ENCODE measurements around the gene ZNRF1. TPM values are rescaled to one million over a fixed set of nuclear protein-coding genes. Genes with fewer than 3 reads are reported as not detected.
"Not testable (repeated sequence)": the region's sequence is repeated elsewhere in the genome, so short reads cannot be mapped to it uniquely, and the experiment has no call there.

Gene ZNRF1
- total RNA-seq, 2 donors from 2014 or later, result 27.7 to 29.7 TPM

GRCh38 chr16:75007443-75007842 is 8.6 kb downstream of the ZNRF1 start:
- H3K9me3 ChIP-seq, result no peaks in the 10 kb centered on the region
- no peak overlapping the region for H3K4me3 ChIP-seq
- intact Hi-C loops (cut with DNase I), result no loop called here
- H3K4me1 ChIP-seq, result no peaks in the 10 kb centered on the region
- TF ChIP-seq, protein P1, sequence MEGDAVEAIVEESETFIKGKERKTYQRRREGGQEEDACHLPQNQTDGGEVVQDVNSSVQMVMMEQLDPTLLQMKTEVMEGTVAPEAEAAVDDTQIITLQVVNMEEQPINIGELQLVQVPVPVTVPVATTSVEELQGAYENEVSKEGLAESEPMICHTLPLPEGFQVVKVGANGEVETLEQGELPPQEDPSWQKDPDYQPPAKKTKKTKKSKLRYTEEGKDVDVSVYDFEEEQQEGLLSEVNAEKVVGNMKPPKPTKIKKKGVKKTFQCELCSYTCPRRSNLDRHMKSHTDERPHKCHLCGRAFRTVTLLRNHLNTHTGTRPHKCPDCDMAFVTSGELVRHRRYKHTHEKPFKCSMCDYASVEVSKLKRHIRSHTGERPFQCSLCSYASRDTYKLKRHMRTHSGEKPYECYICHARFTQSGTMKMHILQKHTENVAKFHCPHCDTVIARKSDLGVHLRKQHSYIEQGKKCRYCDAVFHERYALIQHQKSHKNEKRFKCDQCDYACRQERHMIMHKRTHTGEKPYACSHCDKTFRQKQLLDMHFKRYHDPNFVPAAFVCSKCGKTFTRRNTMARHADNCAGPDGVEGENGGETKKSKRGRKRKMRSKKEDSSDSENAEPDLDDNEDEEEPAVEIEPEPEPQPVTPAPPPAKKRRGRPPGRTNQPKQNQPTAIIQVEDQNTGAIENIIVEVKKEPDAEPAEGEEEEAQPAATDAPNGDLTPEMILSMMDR (IDR thresholded peaks at IDR 0.05), result no peak
- H3K9ac ChIP-seq (ENCODE audit: low read depth in 2 of 2, low read length in 2 of 2), result no peak overlapping the region
- DNase-seq, result no peak
- no peaks in the 10 kb centered on the region for H3K27me3 ChIP-seq
- no peaks in the 10 kb centered on the region for H3K36me3 ChIP-seq
- H3K27ac ChIP-seq, result no peak overlapping the region

- H3K9me3 ChIP-seq, result no peaks in the 10 kb centered on the region
- intact Hi-C loops (cut with DNase I), result no loop called here
These were observed 11.6 kb downstream of the ZNRF1 start for GRCh38 chr16:75010427-75010826.

DNA sequence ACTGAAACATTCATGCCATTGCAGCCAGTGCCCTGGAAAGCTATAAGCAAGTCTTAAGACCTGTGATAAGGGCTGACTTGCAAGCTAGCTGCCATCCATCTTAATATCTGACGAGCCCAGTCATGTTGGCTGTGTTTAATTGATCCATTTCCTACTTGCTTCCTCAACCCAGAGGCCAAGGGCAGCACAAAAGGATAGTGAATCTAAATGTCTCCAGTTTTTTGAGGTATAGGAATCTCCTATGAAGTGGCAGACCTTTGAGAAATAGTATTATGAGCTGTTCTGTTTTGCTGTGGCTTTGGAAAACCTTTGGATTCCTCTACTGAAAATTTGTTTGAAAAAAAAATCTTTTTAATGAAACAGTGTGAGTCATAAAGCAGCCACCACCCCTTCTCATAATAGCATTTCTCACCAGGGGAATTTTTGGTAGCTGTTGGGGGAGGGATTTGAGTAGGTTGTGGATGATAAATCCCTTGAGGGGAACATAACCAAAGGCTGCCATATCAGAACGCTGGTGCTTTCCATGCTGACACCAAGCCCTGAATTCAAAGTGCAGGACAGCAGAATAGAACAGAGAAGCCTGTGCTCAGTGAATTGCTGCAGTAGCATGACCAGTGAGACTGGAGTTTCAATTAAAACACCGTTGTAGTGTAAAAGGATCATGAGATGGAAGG is 12.9 kb downstream of the ZNRF1 start:
- Histone ChIP-seq H3K4me3 (no peak overlapping the region), H3K27ac (peak overlapping the region; percentile 34), H3K27me3 (no peaks in the 10 kb centered on the region), H3K9ac (ENCODE audit: low read depth in 2 of 2, low read length in 2 of 2) (no peak overlapping the region), H3K36me3 (no peaks in the 10 kb centered on the region), H3K9me3 (no peaks in the 10 kb centered on the region), H3K4me1 (no peaks in the 10 kb centered on the region)
- DNase-seq, result no peak
- intact Hi-C loops (cut with DNase I), result no loop called here
- TF ChIP-seq, protein P1 (IDR thresholded peaks at IDR 0.05), result no peak

More at GRCh38 chr16:75010427-75010826, 11.6 kb downstream of the ZNRF1 start:
- TF ChIP-seq, protein P1 (IDR thresholded peaks at IDR 0.05), result no peak
- Histone ChIP-seq H3K4me1 (no peaks in the 10 kb centered on the region), H3K27ac (no peak overlapping the region), H3K36me3 (no peaks in the 10 kb centered on the region), H3K9ac (ENCODE audit: low read depth in 2 of 2, low read length in 2 of 2) (no peak overlapping the region), H3K27me3 (no peaks in the 10 kb centered on the region), H3K4me3 (no peak overlapping the region)
- DNase-seq, result no peak

- TF ChIP-seq, protein P1 (IDR thresholded peaks at IDR 0.05), result no peak
- intact Hi-C loops (cut with DNase I), result no loop called here
- Histone ChIP-seq H3K36me3 (no peaks in the 10 kb centered on the region), H3K9me3 (no peaks in the 10 kb centered on the region), H3K9ac (ENCODE audit: low read depth in 2 of 2, low read length in 2 of 2) (no peak overlapping the region), H3K4me1 (no peaks in the 10 kb centered on the region), H3K4me3 (no peak overlapping the region), H3K27me3 (no peaks in the 10 kb centered on the region), H3K27ac (peak overlapping the region; percentile 34)
- no peak for DNase-seq
These were observed 13.7 kb downstream of the ZNRF1 start for GRCh38 chr16:75012380-75013081.

DNA sequence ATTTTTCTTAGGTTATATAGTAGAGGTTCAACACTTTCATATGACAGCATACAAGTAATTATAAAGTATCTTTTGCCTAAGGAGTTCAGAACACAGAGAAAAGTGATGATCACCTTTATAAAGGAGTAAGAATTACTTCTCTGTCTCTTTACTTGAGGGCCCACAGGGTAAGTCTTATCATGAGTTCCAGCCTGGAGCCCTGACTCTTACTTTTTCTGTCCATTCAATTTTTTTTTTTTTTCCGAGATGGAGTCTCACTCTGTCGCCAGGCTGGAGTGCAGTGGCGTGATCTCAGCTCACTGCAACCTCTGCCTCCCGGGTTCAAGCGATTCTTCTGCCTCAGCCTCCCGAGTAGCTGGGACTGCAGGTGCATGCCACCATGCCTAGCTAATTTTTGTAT is 14.3 kb downstream of the ZNRF1 start:
- H3K27me3 ChIP-seq; H3K4me1 ChIP-seq; H3K9ac ChIP-seq (ENCODE audit: low read depth in 2 of 2, low read length in 2 of 2); H3K36me3 ChIP-seq; H3K27ac ChIP-seq; H3K4me3 ChIP-seq; H3K9me3 ChIP-seq; intact Hi-C loops (cut with DNase I); DNase-seq: not testable (repeated sequence)

DNA sequence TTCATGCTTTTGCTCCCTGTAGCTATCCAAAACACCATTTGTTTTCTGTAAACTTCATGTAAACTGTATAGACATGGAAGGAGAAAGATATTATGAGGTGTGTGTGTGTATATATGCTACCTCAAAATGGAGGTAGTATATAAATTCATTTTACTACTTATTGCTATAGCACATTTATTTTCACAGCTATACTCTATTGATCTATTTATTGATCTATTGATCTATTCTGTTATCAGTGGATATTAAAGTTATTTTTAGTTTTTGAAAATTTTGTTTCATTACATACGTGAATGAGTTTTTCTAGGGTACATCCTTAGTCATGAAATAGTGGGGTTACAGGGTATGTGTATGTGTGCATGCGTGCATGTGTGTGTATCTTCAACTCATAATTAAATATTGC is 15.5 kb downstream of the ZNRF1 start:
- TF ChIP-seq, protein P1 (IDR thresholded peaks at IDR 0.05), result no peak
- no peak for DNase-seq
- peaks cover 7% of the 10 kb centered on the region for H3K4me1 ChIP-seq
- H3K36me3 ChIP-seq, result no peaks in the 10 kb centered on the region
- H3K9ac ChIP-seq (ENCODE audit: low read depth in 2 of 2, low read length in 2 of 2), result no peak overlapping the region
- intact Hi-C loops (cut with DNase I), result no loop called here
- no peak overlapping the region for H3K4me3 ChIP-seq
- no peaks in the 10 kb centered on the region for H3K27me3 ChIP-seq
- H3K9me3 ChIP-seq, result no peaks in the 10 kb centered on the region
- no peak overlapping the region for H3K27ac ChIP-seq

DNA sequence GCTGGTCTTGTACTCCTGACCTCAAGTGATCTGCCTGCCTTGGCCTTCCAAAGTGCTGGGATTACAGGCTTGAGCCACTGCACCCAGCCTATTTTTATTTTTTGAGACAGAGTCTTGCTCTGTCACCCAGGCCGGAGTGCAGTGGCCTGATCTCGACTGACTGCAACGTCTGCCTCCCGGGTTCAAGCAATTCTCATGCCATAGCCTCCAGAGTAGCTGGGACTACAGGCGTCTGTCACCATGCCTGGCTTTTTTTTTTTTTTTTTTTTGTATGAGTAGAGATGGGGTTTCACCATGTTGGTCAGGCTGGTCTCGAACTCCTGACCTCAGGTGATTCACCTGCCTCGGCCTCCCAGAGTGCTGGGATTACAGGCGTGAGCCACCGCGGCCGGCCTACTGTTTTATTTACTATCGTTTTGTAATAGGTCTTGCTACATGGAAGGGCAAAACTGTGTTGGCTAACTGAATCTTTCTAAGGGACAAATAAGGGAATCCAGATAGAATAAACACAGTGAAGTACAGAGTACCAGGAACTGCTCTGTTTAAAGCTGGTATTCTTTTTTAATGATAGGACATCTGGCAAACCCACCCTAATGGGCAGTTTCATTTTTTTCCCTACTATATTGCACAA is 17.7 kb downstream of the ZNRF1 start:
- intact Hi-C loops (cut with DNase I); H3K9ac ChIP-seq (ENCODE audit: low read depth in 2 of 2, low read length in 2 of 2); H3K4me1 ChIP-seq; H3K4me3 ChIP-seq; H3K27me3 ChIP-seq; DNase-seq; H3K36me3 ChIP-seq; H3K9me3 ChIP-seq; H3K27ac ChIP-seq: not testable (repeated sequence)
